Activated T-cell treated with anti-CD3 and anti-CD28 coated beads for 24 hours (primary cell): ENCODE measurements around the gene CHST6.
A peak's percentile ranks its signal among the peaks of the same experiment; 100 is the strongest.
"Not testable (repeated sequence)": the region's sequence is repeated elsewhere in the genome, so short reads cannot be mapped to it uniquely, and the experiment has no call there.

ENCODE experiments used
- DNase-seq: peaks from one replicate; pipeline ENCODE4 v3.0.0-alpha.2; 2020; ENCODE audit warnings: low read depth

CHST6 gene

DNA sequence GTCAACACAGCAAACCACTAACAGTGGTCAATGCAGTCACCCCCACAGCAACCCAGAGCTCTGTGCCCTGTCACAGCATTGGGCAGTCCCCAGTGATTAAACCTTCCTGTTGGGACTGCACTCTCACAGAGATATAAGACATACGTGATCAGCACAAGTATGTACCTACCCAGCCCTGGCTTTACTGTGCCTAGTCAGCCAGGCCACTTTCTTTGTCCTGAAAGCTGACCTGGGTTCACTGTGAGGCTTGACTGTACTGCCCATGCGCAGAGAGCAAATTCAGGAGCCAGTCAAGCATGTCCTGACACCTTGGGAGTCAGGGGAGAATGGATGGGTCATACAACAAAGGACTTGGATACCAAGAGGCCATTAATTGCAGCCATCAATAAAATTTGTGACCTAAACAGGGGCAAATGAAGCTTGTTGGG is 19.8 kb downstream of the CHST6 start:
- DNase-seq = no peak

DNA sequence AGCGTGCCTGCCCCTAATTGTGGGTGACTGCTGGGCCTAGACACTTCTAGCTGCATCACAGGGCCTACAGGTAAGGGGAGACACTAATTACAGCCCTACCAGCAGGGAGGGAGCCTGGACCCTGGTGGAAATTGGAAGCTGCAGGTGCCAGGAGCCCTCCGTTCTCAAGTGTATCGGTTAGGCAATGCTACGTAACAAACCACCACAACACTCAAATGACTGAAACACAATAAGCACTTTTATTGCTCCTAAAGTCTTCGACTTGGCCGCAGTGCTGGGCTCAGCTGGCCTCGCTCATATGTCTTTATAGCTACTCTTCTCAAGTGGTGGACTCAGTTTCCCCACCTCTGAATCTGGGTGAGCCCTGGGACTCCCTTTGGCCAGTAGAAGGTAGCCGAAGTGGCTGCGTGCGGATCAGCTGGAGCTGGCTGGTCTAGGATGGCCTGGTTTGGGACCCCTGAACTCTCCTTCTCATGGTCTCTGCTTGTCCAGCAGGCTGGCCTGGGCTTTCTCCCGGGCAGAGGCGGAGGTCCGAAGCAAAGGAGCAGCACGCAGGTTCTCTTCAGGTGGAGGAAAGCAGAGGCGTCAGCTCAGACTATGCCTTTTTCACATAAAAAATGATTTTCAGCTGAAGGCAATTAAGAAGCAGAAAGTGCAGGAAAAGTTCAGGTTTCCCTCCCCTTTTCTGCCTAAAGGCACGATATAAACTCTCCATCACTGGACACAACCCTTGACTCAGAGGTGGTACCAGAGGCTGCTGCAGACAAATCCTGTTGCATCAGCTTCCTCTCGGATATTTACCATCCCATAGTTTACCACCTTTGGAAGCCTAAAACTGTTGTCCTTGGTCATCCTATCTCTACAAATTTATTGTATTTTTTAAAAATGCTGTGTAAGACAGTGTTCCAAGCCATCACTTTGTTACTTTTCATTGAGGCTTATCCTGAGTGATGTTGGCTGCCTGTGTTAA is 22.0 kb downstream of the CHST6 start:
- no peak for DNase-seq

DNA sequence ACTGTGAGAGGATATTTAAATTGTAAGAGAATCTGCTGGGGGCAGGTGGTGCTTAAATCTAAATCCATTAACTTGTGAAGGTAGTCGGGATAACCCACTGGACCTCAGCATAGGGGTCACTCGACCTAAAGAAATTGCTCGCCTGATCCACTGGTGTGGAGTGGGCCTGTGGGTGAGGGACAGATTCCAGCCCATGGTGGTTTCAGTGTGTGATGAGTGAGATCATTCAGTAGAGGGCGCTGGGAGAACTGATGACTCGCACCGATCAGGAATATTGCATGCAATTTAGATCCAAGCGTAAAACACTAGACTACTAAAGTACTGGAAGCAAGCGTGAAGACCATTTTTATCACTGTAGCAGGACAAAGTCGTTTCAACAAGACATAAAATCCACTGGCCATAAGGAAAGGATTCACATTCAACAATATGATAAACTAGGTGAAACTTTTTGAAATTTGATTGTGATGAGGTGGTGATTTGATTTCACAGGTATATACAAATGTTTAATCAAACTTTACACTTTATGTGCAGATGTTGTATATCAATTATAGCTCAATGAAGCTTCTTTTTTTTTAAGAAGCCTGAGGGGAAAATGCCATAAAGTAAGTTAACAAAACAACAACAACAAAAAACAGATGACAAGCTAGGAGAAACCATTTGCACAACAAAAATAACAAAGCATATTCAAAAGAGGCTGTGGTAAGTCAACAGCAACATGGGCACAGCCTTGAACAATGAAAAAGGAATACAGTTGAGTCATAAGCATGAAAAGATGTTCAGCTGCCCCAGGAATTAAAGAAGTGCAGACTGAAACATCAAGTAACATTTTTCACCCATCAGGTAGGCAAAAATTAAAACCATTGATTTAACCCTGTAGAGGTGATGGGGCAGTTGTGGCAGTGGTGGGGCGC is 23.3 kb downstream of the CHST6 start:
- DNase-seq = no peak

DNA sequence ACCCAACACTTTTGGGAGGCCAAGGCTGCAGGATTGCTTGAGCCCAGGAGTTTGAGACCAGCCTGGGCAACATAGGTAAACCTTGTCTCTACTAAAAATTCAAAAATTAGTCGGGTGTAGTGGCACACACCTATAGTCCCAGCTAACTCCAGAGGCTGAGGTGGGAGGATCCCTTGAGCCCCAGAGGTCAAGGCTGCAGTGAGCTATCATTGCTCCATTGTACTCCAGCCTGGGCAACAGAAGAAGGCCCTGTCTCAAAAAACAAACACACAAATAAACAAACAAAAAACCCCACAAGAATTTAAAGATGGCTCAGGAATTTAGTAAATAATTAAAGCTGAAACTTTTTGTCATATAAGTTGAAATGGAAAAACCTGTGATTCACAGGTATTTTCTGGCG is 28.5 kb downstream of the CHST6 start:
- DNase-seq = no peak

DNA sequence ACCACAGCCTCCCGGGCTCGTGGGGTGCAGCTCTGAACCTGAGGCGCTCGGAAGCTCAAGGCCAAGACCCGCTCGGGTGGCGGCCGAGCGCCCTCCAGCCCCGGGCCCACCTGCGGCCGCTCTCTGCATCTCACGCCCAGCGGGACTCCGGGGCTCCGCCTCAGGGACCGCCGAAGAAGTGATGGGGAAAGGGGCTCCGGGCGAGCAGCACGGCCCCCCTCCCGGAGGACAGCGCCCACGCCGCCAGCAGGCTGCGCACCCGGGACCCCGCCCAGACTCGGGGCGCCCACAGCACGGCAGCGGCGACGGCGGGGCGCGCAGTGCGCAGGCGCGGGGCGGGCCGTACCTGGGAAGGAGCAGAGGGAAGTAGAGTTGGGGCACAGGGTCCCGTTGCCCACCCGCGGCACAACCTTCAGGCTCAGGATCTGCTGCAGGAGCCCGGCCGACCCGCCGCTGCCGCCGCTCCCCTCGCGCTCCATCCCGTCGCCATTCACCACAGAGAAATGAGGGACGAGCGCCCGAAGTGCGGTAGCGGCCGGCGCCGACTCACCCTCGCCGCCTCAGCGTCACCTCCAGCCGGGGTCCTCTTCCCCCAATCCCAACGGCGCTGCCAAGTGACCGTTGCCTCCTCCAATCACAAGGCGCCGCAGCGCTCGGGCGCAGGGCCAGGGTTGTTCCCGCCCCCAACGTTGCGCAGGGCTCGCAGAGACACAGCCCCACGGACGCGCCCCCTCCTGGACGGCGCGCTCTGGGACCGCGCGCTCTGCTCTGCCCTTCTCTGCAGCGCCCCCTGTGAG is 30.9 kb downstream of the CHST6 start, which contains the start of gene TMEM170A:
Gene TMEM170A (minus strand): TSS at position 568 of the 797 bp plus-strand sequence. CDS start 89 bp downstream, at position 479.
- peak; percentile 99 for DNase-seq

DNA sequence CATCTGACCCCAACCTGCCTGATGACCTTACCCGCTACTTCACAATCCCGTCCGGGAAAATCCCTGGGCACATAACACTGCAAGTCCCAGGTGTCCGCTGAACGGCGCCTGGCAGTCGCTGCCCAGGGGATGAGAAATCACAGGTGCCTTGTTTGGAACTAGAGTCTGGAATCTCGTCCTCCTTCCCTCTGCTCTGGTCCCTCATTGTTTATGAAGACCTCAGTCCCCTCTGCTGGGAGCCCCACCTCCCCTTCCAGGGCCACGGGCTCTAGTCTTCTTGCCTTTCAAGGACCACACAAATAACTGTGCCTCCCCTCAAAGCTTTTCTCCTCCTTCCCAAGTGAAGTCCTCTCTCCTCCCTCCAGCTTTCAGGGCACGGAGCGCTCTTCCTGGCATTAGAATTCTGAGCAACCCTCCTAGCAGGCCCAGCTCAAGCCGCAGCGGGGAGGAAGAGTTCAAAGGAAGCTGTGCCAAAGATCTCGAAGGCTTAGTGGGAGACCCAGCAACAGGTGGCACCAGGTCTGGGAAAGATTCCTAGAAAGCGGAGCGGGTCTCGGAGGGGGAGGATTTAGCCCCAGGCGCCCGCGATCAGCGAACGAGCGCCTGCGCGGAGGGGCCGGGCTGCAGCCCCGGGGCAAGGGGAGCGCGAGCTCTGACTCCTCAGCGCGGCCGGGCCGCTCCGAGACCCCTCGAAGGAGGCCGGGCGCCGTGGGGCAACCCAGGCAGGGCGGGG is 31.7 kb downstream of the CHST6 start:
- peak; percentile 11 for DNase-seq

DNA sequence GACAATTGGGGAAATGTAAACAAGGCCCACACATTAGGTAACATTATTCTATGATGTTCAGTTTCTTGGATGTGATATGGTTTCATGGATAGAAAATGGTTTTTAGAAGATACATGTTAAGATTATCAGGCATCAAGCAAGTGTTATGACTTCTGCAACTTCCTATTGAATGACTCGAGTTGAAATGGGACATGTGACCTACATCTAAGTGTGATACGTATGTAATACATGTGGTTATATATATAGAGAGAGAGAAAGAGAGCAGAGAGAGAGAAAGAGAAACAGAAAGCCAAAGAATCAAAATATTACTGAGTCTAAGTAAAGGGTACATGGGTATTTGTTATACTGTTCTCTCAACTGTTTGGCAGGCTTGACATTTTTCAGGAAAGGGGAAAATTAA is 32.4 kb downstream of the CHST6 start:
- no peak for DNase-seq

DNA sequence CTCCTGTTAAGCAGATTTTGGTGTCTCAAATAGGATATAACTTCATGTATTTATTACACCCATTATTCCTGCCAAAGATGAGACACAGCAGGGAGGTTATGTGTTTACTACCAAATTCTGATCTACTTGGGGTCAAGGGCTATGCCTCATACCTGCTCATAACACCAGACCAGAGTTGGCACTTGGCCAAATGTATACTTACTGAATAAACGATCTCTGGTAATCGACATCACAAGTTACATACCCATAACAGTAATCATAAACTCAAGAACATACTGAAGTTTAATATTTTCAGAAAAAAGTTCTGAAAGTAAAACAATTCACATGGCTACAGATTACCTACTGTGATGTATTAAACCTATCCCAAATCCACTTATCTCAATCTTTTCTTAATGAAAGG is 33.7 kb downstream of the CHST6 start:
- no peak for DNase-seq

DNA sequence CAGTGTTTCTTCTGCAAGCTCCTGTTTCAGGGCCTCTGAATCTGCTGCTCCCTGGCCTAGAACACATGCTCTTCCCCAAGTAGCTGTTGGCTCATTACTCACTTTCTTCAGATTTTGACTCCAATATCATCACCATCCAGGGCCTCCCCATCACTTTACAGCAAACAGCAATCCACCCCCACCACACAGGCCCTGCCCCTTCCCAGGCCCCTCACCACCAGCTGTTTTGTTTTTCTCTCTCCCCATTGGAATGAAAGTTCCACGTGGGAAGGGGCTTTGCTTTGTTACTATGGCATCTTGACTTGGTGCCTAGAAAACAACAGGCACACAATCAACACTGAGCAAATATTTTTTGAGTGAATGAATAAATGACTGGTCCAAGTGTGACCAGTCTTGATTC is 34.8 kb downstream of the CHST6 start:
- no peak for DNase-seq

DNA sequence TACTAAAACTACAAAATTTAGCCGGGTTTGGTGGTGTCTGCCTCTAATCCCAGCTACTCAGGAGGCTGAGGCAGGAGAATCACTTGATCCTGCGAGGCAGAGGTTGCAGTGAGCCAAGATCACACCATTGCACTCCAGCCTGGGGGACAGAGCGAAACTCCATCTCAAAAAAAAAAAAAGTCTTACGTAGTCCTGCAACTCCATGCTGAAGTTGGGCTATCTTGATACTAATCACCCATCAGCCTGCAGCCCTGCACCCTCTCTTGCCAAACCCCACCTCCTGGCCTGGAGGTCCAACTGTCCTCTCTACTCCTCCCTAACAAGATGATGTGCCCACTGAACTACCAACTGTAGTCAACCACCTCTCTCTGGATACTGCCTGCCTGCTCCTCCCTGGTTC is 35.5 kb downstream of the CHST6 start:
- DNase-seq = no peak

DNA sequence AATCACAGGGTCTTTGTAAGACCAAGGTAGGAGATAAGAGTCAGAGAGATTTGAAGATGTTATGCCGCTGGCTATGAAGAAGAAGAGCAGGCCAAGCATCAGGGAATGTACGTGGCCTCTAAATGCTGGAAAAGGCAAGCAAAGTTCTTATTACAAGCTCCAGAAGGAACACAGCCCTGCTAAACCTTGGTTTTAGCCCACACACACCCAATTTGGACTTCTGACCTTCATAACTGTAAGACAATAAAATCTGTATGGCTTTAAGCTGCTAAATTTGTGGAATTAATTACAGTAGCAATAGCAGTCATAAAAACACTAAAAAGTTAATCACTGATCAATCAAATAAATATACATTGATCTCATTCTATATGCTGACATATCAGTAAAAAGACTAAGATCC is 36.8 kb downstream of the CHST6 start:
- DNase-seq = no peak

DNA sequence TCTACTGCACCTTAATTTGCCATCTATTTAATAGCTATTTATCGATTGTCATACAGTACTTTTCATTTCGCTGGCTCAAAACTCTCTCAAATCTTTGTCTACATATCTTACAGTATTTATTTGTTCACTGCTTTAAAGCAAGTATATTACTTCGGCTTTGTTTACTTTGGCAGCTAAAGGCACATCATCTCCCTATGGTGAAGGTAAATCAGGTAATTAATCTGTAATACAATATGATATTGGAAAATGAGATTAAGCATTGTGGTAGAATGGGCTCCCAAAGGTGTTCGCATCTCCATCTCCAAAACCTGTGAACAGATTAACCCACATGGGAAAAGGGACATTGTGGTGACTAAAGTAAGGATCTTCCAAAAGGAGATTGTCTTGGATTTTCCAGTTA is 37.2 kb downstream of the CHST6 start:
- DNase-seq = no peak

DNA sequence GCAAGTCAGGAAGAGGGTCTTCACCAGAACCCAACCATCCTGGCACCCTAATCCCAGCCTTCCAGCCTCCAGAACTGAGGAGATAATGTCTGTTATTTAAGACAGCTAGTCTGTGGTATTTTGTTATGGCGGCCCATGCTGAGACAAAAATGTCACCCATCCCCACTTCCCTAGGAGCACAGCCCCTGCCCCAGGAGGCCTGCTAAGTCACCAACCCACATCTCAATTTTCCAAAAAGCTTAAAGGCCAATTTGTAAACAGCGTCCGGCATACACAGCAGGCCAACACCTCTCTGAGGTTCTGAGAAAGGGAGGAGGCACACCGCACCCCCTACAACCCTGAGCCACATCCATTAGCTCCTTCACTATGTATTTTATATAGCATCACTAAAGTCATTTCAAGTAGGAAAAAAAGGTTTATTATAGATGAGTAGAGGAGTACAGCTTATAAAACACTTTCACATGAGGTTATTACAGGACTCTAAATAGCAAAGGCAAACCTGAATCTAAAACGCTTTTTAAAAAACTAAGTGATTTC is 37.7 kb downstream of the CHST6 start:
- no peak for DNase-seq

DNA sequence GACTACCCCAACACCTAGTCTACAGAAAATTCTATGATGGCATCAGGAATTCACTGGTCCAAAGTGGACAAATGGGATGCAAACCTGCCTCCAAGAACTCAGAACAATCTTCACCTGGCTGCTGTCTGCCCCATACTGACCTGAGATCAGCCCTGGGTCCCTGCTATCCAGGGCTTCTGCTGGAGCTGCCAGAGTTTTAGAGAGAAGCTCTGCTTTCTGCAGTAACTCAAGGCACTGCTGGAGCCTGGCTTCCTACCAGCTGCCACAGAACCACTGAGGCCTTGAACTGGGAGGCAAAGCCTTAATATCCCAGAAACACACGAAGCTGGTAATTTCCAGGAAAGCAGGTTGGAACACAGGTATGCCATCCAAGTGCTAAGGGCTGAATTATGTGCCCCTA is 38.3 kb downstream of the CHST6 start:
- no peak for DNase-seq

DNA sequence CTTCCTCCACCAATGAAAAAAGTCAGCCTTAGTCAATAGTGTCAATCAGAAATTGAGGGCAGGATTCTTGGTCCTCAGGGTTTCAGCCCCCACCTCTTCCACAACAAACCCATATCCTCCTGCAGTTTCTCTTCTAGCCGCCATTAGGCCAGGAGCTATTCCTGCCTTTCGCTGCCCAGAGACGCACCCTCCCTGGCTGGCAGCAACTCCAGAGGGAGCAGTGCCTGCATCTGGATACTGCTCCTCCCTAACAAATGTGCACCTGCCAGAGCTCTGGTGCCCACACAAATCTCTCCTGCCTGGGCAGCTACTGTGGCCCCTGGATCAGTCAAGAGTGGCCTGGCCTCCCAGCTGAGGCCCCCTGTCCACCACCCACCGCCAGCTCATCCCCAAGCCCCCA is 38.8 kb downstream of the CHST6 start:
- DNase-seq = not testable (repeated sequence)

DNA sequence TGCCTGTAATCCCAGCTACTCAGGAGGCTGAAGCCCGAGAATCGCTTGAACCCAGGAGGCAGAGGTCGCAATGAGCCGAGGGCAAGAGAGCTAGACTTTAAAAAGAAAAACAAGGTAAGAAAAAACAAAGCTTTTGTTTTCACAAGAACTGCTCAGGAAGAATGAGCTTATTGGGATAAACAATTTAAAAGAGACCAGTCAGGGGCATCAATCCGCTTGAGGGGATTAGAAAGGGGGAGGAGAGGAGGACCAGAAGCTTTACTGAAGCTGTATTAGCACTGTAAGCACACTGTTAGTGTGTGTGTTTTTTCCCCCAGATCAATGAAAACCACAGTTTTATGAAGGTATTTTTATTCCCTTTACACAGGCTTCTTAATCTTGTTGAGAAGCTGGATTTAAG is 39.6 kb downstream of the CHST6 start:
- no peak for DNase-seq

DNA sequence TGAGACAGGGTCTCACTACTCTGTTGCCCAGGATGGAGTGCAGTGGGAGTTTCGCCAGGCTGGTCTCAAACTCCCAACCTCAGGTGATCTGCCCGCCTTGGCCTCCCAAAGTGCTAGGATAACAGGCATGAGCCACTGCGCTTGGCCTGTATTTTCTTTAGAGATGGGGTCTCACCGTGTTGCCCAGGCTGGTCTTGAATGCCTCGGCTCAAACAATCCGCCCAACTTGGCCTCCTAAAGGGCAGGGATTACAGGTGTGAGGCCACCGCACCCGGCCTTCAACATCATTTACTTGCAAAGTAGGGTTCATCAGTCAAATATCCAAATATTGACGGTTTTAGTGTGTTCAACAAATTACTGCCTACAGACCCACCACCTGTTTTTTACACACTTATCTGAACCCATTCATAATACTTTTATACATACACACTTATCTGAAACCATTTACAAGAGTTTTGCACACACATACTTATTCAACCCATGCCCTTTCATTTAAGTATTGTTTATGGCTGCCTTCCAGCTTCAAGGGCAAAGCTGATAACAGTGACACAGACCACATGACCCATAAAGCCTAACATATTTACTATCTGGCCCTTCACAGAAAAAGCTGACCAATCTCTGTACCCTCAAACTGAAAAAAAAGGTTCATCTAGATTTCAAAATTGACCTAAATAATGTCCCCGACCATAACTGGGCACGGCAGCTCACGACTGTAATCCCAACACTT is 42.6 kb downstream of the CHST6 start:
- DNase-seq = no peak

DNA sequence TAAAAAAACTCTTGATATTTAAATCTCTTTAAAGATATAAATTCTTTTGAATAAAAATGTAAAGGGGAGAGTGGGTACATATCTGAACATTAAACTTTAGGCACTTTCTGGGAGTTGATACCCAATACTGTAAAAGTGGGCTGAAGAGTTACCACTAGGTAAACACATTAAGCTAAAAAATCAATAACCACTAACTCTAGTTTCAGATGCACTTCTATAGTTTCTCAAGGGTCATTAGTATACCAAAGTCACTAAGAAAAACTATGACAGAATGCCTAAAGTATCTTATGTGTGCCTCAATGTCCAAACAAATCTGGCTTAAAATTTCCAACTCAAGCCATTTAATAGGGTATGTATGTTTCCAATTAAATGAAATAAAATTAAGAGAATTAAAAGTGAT is 48.8 kb downstream of the CHST6 start:
- no peak for DNase-seq

DNA sequence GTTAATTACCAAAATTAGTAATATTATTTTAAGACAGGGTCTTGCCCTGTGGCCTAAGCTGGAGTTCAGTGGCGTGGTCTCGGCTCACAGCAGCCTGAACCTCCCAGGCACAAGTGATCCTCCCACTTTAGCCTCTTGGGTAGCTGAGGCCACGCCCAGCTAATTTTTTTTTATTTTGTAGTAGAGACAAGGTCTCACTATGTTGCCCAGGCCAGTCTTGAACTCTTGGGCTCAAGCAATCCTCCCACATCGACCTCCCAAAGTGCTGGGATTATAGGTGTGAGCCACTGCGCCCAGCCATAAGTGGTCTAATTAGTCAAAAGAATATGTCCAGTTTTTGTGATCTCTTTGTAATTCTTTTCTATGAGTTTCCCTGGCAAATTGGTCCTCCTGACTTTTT is 49.9 kb downstream of the CHST6 start:
- no peak for DNase-seq

DNA sequence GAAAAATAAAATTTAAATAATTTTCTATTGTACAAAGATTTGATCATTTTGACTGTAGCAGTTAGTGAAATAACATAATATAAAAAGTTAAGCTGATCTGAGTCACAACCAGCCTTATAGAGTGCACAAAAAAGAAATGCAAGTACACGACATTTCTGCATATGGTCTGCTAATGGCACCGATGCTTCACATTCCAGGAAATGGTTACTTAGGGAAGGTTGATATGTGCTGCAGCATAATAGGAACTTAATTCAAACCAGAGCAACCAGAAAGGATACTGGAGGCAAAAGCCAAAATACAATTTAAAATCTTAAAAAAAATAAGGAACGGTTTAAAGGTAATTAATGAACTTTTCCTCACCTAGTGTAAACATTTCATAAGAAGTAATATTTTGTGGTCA is 51.9 kb downstream of the CHST6 start:
- no peak for DNase-seq
